MG63 (cell line): ENCODE measurements around the gene ATAD5. TPM values are rescaled to one million over a fixed set of nuclear protein-coding genes. Genes with fewer than 3 reads are reported as not detected.
"Not testable (repeated sequence)": the region's sequence is repeated elsewhere in the genome, so short reads cannot be mapped to it uniquely, and the experiment has no call there.

Experiments used
- DNase-seq: peaks from one replicate; pipeline ENCODE4 v3.0.0-alpha.2; 2020
- H3K27me3 ChIP-seq: fragments of 250-450 bp; sonication (Bioruptor Pico); 2 replicates; pipeline ENCODE4 v1.5.1; 2020; ENCODE audit warnings: mild to moderate bottlenecking, moderate library complexity
- H3K36me3 ChIP-seq: fragments of 250-450 bp; sonication (Bioruptor Pico); 2 replicates; pipeline ENCODE4 v1.5.1; 2020; ENCODE audit warnings: mild to moderate bottlenecking, moderate library complexity
- H3K4me3 ChIP-seq: fragments of 250-450 bp; sonication (Bioruptor Pico); 2 replicates; pipeline ENCODE4 v1.5.1; 2020; ENCODE audit warnings: mild to moderate bottlenecking, moderate library complexity
- H3K9me3 ChIP-seq: fragments of 250-450 bp; sonication (Bioruptor Pico); 2 replicates; pipeline ENCODE4 v1.5.1; 2020; ENCODE audit warnings: mild to moderate bottlenecking, moderate library complexity
- total RNA-seq: library from RNA; depleted of rRNA; stranded (reverse); fragments of >200 nt; shearing (Covaris generic); gene quantifications from 2 replicates; pipeline ENCODE4 v1.2.3, GENCODE V29; 2014; ENCODE audit warnings: low replicate concordance; rRNA removed

Gene ATAD5
- total RNA-seq: 2.4 and 7.6 TPM in 2 replicates

GRCh38 chr17:30831663-30832437 is at the start of gene ATAD5:
ATAD5 (plus strand) TSS chr17:30831966; CDS start chr17:30832348, 382 bp downstream.
- peak; percentile 95 for DNase-seq
- peak within 1 kb of the TSS; percentile 93 for H3K4me3 ChIP-seq
- peaks cover 21% of the 10 kb centered on the region for H3K36me3 ChIP-seq
- H3K9me3 ChIP-seq: no peaks in the 10 kb centered on the region
- H3K27me3 ChIP-seq: no peaks in the 10 kb centered on the region

GRCh38 chr17:30782206-30782605 is 49.6 kb upstream of the ATAD5 start:
- H3K27me3 ChIP-seq: no peaks in the 10 kb centered on the region
- H3K9me3 ChIP-seq: no peaks in the 10 kb centered on the region
- no peak overlapping the region for H3K4me3 ChIP-seq
- H3K36me3 ChIP-seq: peaks cover 76% of the 10 kb centered on the region
- no peak for DNase-seq

GRCh38 chr17:30788918-30789317 is 42.8 kb upstream of the ATAD5 start:
- Histone ChIP-seq H3K27me3 (no peaks in the 10 kb centered on the region), H3K36me3 (peaks cover 76% of the 10 kb centered on the region), H3K4me3 (no peak overlapping the region), H3K9me3 (no peaks in the 10 kb centered on the region)
- no peak for DNase-seq

GRCh38 chr17:30790279-30790678 is 41.5 kb upstream of the ATAD5 start:
- Histone ChIP-seq H3K9me3 (no peaks in the 10 kb centered on the region), H3K36me3 (peaks cover 78% of the 10 kb centered on the region), H3K27me3 (no peaks in the 10 kb centered on the region), H3K4me3 (no peak overlapping the region)
- no peak for DNase-seq

- DNase-seq: no peak
- Histone ChIP-seq H3K9me3 (no peaks in the 10 kb centered on the region), H3K27me3 (no peaks in the 10 kb centered on the region), H3K4me3 (no peak overlapping the region), H3K36me3 (peaks cover 65% of the 10 kb centered on the region)
Measured at GRCh38 chr17:30793282-30793977, 38.3 kb upstream of the ATAD5 start.

GRCh38 chr17:30794372-30794771 is 37.4 kb upstream of the ATAD5 start:
- peaks cover 59% of the 10 kb centered on the region for H3K36me3 ChIP-seq

GRCh38 chr17:30796016-30796415 is 35.8 kb upstream of the ATAD5 start:
- no peak for DNase-seq
- H3K36me3 ChIP-seq: peaks cover 57% of the 10 kb centered on the region

More at GRCh38 chr17:30794372-30794771, 37.4 kb upstream of the ATAD5 start:
- no peak overlapping the region for H3K4me3 ChIP-seq
- H3K27me3 ChIP-seq: no peaks in the 10 kb centered on the region
- no peak for DNase-seq
- H3K9me3 ChIP-seq: no peaks in the 10 kb centered on the region

GRCh38 chr17:30801671-30802070 is 30.1 kb upstream of the ATAD5 start:
- H3K27me3 ChIP-seq: no peaks in the 10 kb centered on the region
- H3K9me3 ChIP-seq: no peaks in the 10 kb centered on the region
- H3K36me3 ChIP-seq: peaks cover 54% of the 10 kb centered on the region
- DNase-seq: no peak
- no peak overlapping the region for H3K4me3 ChIP-seq

More at GRCh38 chr17:30796016-30796415, 35.8 kb upstream of the ATAD5 start:
- Histone ChIP-seq H3K4me3 (no peak overlapping the region), H3K27me3 (no peaks in the 10 kb centered on the region), H3K9me3 (no peaks in the 10 kb centered on the region)

GRCh38 chr17:30805944-30806456 is 25.8 kb upstream of the ATAD5 start:
- Histone ChIP-seq H3K36me3 (peaks cover 46% of the 10 kb centered on the region), H3K27me3 (no peaks in the 10 kb centered on the region), H3K4me3 (no peak overlapping the region), H3K9me3 (no peaks in the 10 kb centered on the region)
- no peak for DNase-seq

GRCh38 chr17:30807896-30808295 is 23.9 kb upstream of the ATAD5 start:
- Histone ChIP-seq H3K36me3 (peaks cover 30% of the 10 kb centered on the region), H3K27me3 (no peaks in the 10 kb centered on the region)

GRCh38 chr17:30808785-30809286 is 22.9 kb upstream of the ATAD5 start:
- no peak for DNase-seq
- Histone ChIP-seq H3K27me3 (no peaks in the 10 kb centered on the region), H3K9me3 (no peaks in the 10 kb centered on the region), H3K36me3 (peaks cover 23% of the 10 kb centered on the region), H3K4me3 (no peak overlapping the region)

More at GRCh38 chr17:30807896-30808295, 23.9 kb upstream of the ATAD5 start:
- DNase-seq: no peak
- Histone ChIP-seq H3K9me3 (no peaks in the 10 kb centered on the region), H3K4me3 (no peak overlapping the region)

GRCh38 chr17:30809867-30810266 is 21.9 kb upstream of the ATAD5 start:
- Histone ChIP-seq H3K4me3 (no peak overlapping the region), H3K27me3 (no peaks in the 10 kb centered on the region), H3K36me3 (peaks cover 13% of the 10 kb centered on the region), H3K9me3 (no peaks in the 10 kb centered on the region)
- DNase-seq: no peak

GRCh38 chr17:30812218-30813177 is 19.3 kb upstream of the ATAD5 start:
- Histone ChIP-seq H3K27me3 (no peaks in the 10 kb centered on the region), H3K36me3 (peaks cover 16% of the 10 kb centered on the region), H3K4me3 (no peak overlapping the region), H3K9me3 (no peaks in the 10 kb centered on the region)
- peak; percentile 62 for DNase-seq

- peaks cover 18% of the 10 kb centered on the region for H3K36me3 ChIP-seq
- not testable (repeated sequence) for H3K4me3 ChIP-seq, H3K27me3 ChIP-seq, DNase-seq, H3K9me3 ChIP-seq
Measured at GRCh38 chr17:30814236-30814635, 17.5 kb upstream of the ATAD5 start.

GRCh38 chr17:30814860-30815259 is 16.9 kb upstream of the ATAD5 start:
- not testable (repeated sequence) for H3K9me3 ChIP-seq, H3K4me3 ChIP-seq, H3K27me3 ChIP-seq, DNase-seq
- peaks cover 14% of the 10 kb centered on the region for H3K36me3 ChIP-seq

- H3K4me3 ChIP-seq: no peak overlapping the region
- no peaks in the 10 kb centered on the region for H3K9me3 ChIP-seq
- H3K27me3 ChIP-seq: no peaks in the 10 kb centered on the region
- peaks cover 13% of the 10 kb centered on the region for H3K36me3 ChIP-seq
- DNase-seq: no peak
Measured at GRCh38 chr17:30816165-30816564, 15.6 kb upstream of the ATAD5 start.
